Mesothelial cell of epicardium (in vitro differentiated cells): Measurements from ENCODE around the gene SYTL1. TPM values are rescaled to one million over a fixed set of nuclear protein-coding genes. Genes with fewer than 3 reads are reported as not detected.

Source experiments
- DNase-seq, 2 experiments: peaks; one replicate each; pipeline ENCODE4 v3.0.0; 2021; ENCODE audit warnings: low spot score in 2 of 2; ENCODE audit not compliant: unreplicated experiment in 2 of 2
- H3K27ac Mint-ChIP-seq: 2 replicates; pipeline ENCODE4 v1.8.0; 2021; ENCODE audit warnings: mixed read lengths
- H3K27me3 Mint-ChIP-seq: 2 replicates; pipeline ENCODE4 v1.8.0; 2021; ENCODE audit warnings: low read depth, mixed read lengths
- H3K36me3 Mint-ChIP-seq: 2 replicates; pipeline ENCODE4 v1.8.0; 2021; ENCODE audit warnings: mixed read lengths
- H3K4me1 Mint-ChIP-seq: 2 replicates; pipeline ENCODE4 v1.8.0; 2021; ENCODE audit warnings: mixed read lengths
- H3K4me3 Mint-ChIP-seq: 2 replicates; pipeline ENCODE4 v1.8.0; 2021; ENCODE audit warnings: mild to moderate bottlenecking, moderate library complexity, mixed read lengths
- H3K9me3 Mint-ChIP-seq: 2 replicates; pipeline ENCODE4 v1.8.0; 2021; ENCODE audit warnings: mixed read lengths
- total RNA-seq: library from RNA; stranded (reverse); gene quantifications from 3 replicates; pipeline ENCODE4 v1.2.1, GENCODE V29; 2021
- TF ChIP-seq, protein P1 (sequence below): fragments of 200-600 bp; sonication (generic); IDR thresholded peaks from one replicate; pipeline ENCODE4 v1.5.0; 2021; ENCODE audit warnings: antibody characterized with exemption; ENCODE audit not compliant: unreplicated experiment

SYTL1 gene
- total RNA-seq, 1 donor from 2014 or later: 42.8 TPM

- Mint-ChIP-seq H3K9me3 (no peaks in the 10 kb centered on the region), H3K27me3 (no peaks in the 10 kb centered on the region), H3K27ac (peak overlapping the region; percentile 96), H3K4me3 (peak overlapping the region; percentile 7), H3K36me3 (peaks cover 6% of the 10 kb centered on the region), H3K4me1 (peaks cover 37% of the 10 kb centered on the region)
- TF ChIP-seq, protein P1, sequence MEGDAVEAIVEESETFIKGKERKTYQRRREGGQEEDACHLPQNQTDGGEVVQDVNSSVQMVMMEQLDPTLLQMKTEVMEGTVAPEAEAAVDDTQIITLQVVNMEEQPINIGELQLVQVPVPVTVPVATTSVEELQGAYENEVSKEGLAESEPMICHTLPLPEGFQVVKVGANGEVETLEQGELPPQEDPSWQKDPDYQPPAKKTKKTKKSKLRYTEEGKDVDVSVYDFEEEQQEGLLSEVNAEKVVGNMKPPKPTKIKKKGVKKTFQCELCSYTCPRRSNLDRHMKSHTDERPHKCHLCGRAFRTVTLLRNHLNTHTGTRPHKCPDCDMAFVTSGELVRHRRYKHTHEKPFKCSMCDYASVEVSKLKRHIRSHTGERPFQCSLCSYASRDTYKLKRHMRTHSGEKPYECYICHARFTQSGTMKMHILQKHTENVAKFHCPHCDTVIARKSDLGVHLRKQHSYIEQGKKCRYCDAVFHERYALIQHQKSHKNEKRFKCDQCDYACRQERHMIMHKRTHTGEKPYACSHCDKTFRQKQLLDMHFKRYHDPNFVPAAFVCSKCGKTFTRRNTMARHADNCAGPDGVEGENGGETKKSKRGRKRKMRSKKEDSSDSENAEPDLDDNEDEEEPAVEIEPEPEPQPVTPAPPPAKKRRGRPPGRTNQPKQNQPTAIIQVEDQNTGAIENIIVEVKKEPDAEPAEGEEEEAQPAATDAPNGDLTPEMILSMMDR: no peak
- DNase-seq: no peak
Measured at GRCh38 chr1:27298632-27299384, 43.0 kb upstream of the SYTL1 start.

DNA sequence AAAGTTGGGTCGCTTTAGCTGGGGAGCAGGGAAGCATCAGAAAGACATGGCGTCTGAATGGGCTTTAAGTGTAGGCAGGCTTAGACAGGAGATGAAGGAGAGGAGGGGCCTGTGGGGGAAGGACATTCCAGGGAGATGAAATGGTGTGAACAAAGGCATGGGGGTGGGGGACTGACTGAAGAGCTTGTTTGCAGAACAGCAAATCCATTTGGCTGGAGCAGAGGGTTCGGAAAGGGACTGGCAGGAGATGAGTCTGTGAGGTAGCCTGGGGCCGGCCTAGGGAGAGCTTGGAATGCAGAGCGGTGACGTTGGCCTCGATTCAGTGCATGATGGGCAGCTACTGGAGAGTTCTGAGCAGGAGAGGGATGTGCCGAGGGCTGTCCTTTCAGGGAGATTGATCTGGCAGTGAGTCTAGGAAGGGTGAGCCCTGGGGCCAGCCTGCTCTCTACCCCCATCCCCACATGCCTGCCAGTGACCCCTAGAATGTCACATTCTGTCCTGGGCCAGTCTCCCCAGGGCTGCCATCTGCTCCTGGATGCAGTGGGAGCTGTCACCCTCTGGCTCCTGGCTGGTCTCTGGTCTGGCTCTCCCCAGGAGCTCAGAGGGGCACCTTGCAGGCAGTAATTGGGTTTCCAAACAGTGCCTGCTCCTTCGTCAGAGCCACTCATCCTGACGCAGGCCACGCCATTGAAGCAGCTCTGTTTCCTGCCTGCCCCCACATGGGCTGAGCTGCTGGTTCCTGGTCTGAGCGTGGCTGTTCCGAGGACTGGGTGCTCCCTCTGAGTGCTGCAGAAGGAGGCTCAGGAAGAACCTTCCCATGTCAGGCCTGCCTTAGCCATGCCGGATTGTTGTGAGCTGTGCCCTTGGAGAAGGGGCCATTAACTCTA is 42.2 kb upstream of the SYTL1 start:
- Mint-ChIP-seq H3K4me3 (peak overlapping the region; percentile 7), H3K4me1 (peaks cover 37% of the 10 kb centered on the region), H3K36me3 (peaks cover 5% of the 10 kb centered on the region), H3K9me3 (no peaks in the 10 kb centered on the region), H3K27ac (peak overlapping the region; percentile 96), H3K27me3 (no peaks in the 10 kb centered on the region)
- TF ChIP-seq, protein P1: no peak
- peak; percentile 75 to 80 for DNase-seq

GRCh38 chr1:27300341-27301051 is 41.3 kb upstream of the SYTL1 start:
- TF ChIP-seq, protein P1: peak; percentile 99
- peak overlapping the region; percentile 96 for H3K27ac Mint-ChIP-seq
- H3K4me1 Mint-ChIP-seq: peaks cover 37% of the 10 kb centered on the region
- no peaks in the 10 kb centered on the region for H3K9me3 Mint-ChIP-seq
- H3K36me3 Mint-ChIP-seq: peaks cover 5% of the 10 kb centered on the region
- H3K27me3 Mint-ChIP-seq: no peaks in the 10 kb centered on the region
- DNase-seq: peak; percentile 85 to 93
- H3K4me3 Mint-ChIP-seq: no peak overlapping the region

DNA sequence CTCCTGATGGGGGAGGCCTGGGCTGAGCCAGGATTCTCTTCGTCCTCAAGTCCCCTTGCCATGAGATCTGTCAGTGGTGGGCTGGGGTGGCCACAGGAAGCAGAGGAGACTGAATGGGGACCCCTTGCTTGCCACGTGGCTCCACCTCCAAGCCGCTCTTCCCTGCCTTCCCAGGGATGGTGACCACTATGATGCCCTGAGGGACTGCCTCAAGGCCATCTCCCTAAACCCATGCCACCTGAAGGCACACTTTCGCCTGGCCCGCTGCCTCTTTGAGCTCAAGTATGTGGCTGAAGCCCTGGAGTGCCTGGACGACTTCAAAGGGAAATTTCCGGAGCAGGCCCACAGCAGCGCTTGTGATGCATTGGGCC is 40.8 kb upstream of the SYTL1 start:
- Mint-ChIP-seq H3K4me1 (peaks cover 37% of the 10 kb centered on the region), H3K27me3 (no peaks in the 10 kb centered on the region), H3K36me3 (peaks cover 5% of the 10 kb centered on the region), H3K27ac (peak overlapping the region; percentile 96), H3K4me3 (no peak overlapping the region), H3K9me3 (no peaks in the 10 kb centered on the region)
- TF ChIP-seq, protein P1: peak; percentile 58
- DNase-seq: no peak

DNA sequence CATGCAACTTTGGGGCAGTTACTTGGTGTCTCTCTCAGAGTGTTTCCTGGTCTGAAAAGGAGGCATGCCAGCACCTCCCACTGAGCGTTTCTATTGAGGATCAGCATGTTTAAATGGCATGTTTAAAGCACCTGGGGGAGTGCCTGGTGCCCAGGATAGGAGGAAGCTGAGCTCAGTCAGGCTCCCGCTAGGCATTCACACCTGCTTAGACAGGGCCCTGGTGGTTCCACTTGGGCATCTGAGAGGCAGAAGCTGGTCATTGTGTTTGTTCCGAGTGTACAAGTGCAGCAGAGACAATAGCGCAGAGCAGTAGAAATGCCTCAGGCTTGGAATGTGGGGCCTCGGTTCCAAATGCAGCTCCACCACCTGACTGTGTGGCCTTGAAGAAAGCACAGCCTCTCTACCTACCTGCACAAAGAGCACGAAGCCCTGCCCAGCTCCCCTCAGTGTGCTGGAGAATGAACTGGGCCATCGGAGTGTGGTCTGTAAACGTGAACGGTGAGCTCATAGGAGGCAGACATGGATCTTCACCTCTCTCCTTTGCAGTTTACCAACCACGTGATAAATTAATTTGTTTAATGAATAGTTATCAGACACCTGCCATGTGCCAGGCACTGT is 40.1 kb upstream of the SYTL1 start:
- DNase-seq: no peak
- Mint-ChIP-seq H3K27ac (no peak overlapping the region), H3K4me1 (peaks cover 37% of the 10 kb centered on the region), H3K9me3 (no peaks in the 10 kb centered on the region), H3K4me3 (no peak overlapping the region), H3K36me3 (peaks cover 5% of the 10 kb centered on the region), H3K27me3 (no peaks in the 10 kb centered on the region)
- TF ChIP-seq, protein P1: no peak
